ENCODE results near the gene LRTM2. TPM values are rescaled to one million over a fixed set of nuclear protein-coding genes. Genes with fewer than 3 reads are reported as not detected.

The LRTM2 gene
- total RNA-seq, 1 donor from 2014 or later, result 0.47 TPM

- Mint-ChIP-seq H3K27ac (no peak overlapping the region), H3K9me3 (no peaks in the 10 kb centered on the region), H3K27me3 (ENCODE audit: low read depth) (no peaks in the 10 kb centered on the region), H3K4me1 (peaks cover 5% of the 10 kb centered on the region), H3K4me3 (no peak overlapping the region), H3K36me3 (no peaks in the 10 kb centered on the region)
- DNase-seq (ENCODE audit: low spot score in 2 of 2, unreplicated experiment in 2 of 2), result no peak
- TF ChIP-seq CTCF (IDR thresholded peaks at IDR 0.05; ENCODE audit: unreplicated experiment), result no peak
These were observed 12.1 kb upstream of the LRTM2 start for GRCh38 chr12:1808036-1808797.

- Mint-ChIP-seq H3K4me1 (peaks cover 5% of the 10 kb centered on the region), H3K27me3 (ENCODE audit: low read depth) (peaks cover 4% of the 10 kb centered on the region), H3K4me3 (no peak overlapping the region), H3K36me3 (no peaks in the 10 kb centered on the region), H3K27ac (no peak overlapping the region), H3K9me3 (no peaks in the 10 kb centered on the region)
- no peak for DNase-seq (ENCODE audit: low spot score in 2 of 2, unreplicated experiment in 2 of 2)
- no peak for TF ChIP-seq CTCF (IDR thresholded peaks at IDR 0.05; ENCODE audit: unreplicated experiment)
These were observed 11.4 kb upstream of the LRTM2 start for GRCh38 chr12:1808798-1809480.

GRCh38 chr12:1809591-1810190, 10.7 kb upstream of the LRTM2 start:
- DNase-seq (ENCODE audit: low spot score in 2 of 2, unreplicated experiment in 2 of 2), result no peak
- Mint-ChIP-seq H3K27ac (no peak overlapping the region), H3K27me3 (ENCODE audit: low read depth) (peaks cover 7% of the 10 kb centered on the region), H3K4me3 (no peak overlapping the region), H3K9me3 (no peaks in the 10 kb centered on the region), H3K36me3 (no peaks in the 10 kb centered on the region), H3K4me1 (peaks cover 2% of the 10 kb centered on the region)
- no peak for TF ChIP-seq CTCF (IDR thresholded peaks at IDR 0.05; ENCODE audit: unreplicated experiment)

GRCh38 chr12:1810201-1810930, 10.0 kb upstream of the LRTM2 start:
- Mint-ChIP-seq H3K27ac (no peak overlapping the region), H3K27me3 (ENCODE audit: low read depth) (peaks cover 12% of the 10 kb centered on the region), H3K9me3 (no peaks in the 10 kb centered on the region), H3K4me1 (no peaks in the 10 kb centered on the region), H3K36me3 (no peaks in the 10 kb centered on the region), H3K4me3 (no peak overlapping the region)
- TF ChIP-seq CTCF (IDR thresholded peaks at IDR 0.05; ENCODE audit: unreplicated experiment), result no peak
- DNase-seq (ENCODE audit: low spot score in 2 of 2, unreplicated experiment in 2 of 2), result no peak

- Mint-ChIP-seq H3K27ac (no peak overlapping the region), H3K9me3 (no peaks in the 10 kb centered on the region), H3K4me1 (no peaks in the 10 kb centered on the region), H3K36me3 (no peaks in the 10 kb centered on the region), H3K27me3 (ENCODE audit: low read depth) (peaks cover 16% of the 10 kb centered on the region), H3K4me3 (no peak overlapping the region)
- TF ChIP-seq CTCF (IDR thresholded peaks at IDR 0.05; ENCODE audit: unreplicated experiment), result no peak
- no peak for DNase-seq (ENCODE audit: low spot score in 2 of 2, unreplicated experiment in 2 of 2)
These were observed 9.5 kb upstream of the LRTM2 start for GRCh38 chr12:1810931-1811280.
